ENCODE data around the gene VANGL2. TPM values are rescaled to one million over a fixed set of nuclear protein-coding genes. Genes with fewer than 3 reads are reported as not detected.
A peak's percentile ranks its signal among the peaks of the same experiment; 100 is the strongest.

VANGL2 gene
- total RNA-seq, 1 donor from 2014 or later: 25.5 TPM

DNA sequence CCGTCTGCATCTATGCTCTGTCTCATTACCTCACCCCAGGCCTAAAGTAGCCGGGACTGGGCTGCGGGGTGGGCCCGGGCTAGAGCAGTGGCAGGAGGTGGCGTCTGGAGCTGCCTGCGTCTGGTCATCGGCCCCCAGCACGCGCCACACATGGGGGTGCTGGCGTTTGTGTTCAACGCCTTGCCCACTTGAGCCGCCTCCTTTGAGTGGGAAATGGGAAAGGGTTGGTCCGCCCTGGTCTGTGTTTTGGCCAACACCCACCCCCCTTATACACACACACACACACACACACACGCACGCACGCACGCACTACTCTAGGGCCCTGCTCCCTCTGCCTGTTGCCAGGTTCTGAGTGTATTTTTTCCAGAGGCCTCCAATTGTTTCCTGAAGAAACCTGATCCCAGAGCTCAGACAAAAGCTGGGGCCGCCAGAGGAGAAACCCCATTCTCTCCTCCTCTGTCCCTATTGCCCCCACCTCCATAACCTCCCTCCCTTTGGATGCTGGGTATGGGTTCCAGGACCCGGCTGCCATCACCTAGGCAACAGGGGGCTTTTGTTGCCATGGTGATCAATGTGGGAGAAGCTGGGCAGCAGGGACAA, 10.1 kb downstream of the VANGL2 start:
- H3K4me1 ChIP-seq (ENCODE audit: insufficient read depth, low read length): peaks cover 17% of the 10 kb centered on the region
- H3K9me3 ChIP-seq (ENCODE audit: insufficient read depth, low read depth, low read length): no peaks in the 10 kb centered on the region
- Mint-ChIP-seq H3K36me3 (ENCODE audit: low read depth, unreplicated experiment) (peaks cover 6% of the 10 kb centered on the region), H3K9me3 (ENCODE audit: unreplicated experiment) (peaks cover 2% of the 10 kb centered on the region), H3K27ac (ENCODE audit: unreplicated experiment) (peak overlapping the region; percentile 16), H3K27me3 (ENCODE audit: low read depth, unreplicated experiment) (no peaks in the 10 kb centered on the region), H3K4me3 (ENCODE audit: unreplicated experiment) (no peak overlapping the region), H3K4me1 (ENCODE audit: low read depth, unreplicated experiment) (peaks cover 37% of the 10 kb centered on the region)
- TF ChIP-seq, protein P1, sequence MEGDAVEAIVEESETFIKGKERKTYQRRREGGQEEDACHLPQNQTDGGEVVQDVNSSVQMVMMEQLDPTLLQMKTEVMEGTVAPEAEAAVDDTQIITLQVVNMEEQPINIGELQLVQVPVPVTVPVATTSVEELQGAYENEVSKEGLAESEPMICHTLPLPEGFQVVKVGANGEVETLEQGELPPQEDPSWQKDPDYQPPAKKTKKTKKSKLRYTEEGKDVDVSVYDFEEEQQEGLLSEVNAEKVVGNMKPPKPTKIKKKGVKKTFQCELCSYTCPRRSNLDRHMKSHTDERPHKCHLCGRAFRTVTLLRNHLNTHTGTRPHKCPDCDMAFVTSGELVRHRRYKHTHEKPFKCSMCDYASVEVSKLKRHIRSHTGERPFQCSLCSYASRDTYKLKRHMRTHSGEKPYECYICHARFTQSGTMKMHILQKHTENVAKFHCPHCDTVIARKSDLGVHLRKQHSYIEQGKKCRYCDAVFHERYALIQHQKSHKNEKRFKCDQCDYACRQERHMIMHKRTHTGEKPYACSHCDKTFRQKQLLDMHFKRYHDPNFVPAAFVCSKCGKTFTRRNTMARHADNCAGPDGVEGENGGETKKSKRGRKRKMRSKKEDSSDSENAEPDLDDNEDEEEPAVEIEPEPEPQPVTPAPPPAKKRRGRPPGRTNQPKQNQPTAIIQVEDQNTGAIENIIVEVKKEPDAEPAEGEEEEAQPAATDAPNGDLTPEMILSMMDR (IDR thresholded peaks at IDR 0.05; ENCODE audit: insufficient read depth, low read depth, low read length): no peak
- TF ChIP-seq EZH2 (IDR thresholded peaks at IDR 0.05; ENCODE audit: insufficient read depth, low read length): no peak
- H3K79me2 ChIP-seq (ENCODE audit: insufficient read depth, low read length): peaks cover 14% of the 10 kb centered on the region
- H3K4me3 ChIP-seq (ENCODE audit: insufficient read depth, low read depth, low read length): no peak overlapping the region
- peaks cover 6% of the 10 kb centered on the region for H4K20me1 ChIP-seq (ENCODE audit: insufficient read depth, low read length)
- no peak overlapping the region for H3K27ac ChIP-seq (ENCODE audit: low read depth, low read length)
- DNase-seq (ENCODE audit: low read depth) (peak; percentile 56), FAIRE-seq (no peak)
- no peaks in the 10 kb centered on the region for H3K36me3 ChIP-seq (ENCODE audit: insufficient read depth, low read length)
- H3K9ac ChIP-seq (ENCODE audit: low read length): peak overlapping the region; percentile 37
- peak overlapping the region; percentile 37 for H3K4me2 ChIP-seq (ENCODE audit: low read length)
- H3K27me3 ChIP-seq (ENCODE audit: insufficient read depth, low read length): no peaks in the 10 kb centered on the region
- H2AFZ ChIP-seq (ENCODE audit: low read depth, low read length): peak overlapping the region; percentile 26

DNA sequence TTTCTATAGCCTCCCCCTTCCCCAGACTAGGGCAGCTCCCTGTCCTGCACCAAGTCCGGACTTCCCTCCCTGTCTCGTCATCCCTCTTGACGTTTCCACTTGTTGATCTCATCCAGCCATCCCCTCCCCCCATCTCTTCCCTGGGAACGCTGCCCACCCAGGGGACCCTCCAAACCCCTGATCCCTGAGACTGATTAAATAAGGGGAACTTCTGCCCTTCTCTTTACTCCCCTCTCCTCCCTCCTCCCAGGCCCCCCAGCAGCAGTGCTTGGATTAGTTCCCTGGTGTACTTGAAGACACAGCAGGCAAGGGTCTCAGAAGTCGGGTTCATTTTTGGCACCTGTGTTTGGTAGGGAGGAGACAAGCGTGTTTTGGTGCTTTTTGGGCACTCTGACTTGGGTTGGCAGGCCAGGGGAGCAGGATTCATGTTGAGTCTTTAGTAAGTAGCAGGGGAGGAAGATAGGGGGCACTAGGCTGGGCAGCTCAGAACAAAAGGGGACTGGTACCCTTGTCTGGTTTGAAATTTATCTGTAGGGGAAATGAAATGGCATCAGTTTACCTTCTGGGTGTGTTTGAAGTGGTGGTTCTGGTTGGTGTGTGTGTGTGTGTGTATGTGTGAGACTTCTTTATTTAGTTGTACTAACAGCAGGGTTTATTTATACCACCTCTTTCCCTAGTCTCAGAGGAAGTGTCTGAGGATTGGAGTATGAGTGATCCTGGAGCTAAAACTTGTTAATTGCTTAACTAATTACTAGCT, 11.1 kb downstream of the VANGL2 start:
- H2AFZ ChIP-seq (ENCODE audit: low read depth, low read length): no peak overlapping the region
- H3K36me3 ChIP-seq (ENCODE audit: insufficient read depth, low read length): no peaks in the 10 kb centered on the region
- H3K4me1 ChIP-seq (ENCODE audit: insufficient read depth, low read length): peaks cover 17% of the 10 kb centered on the region
- no peaks in the 10 kb centered on the region for H3K27me3 Mint-ChIP-seq (ENCODE audit: low read depth, unreplicated experiment)
- no peaks in the 10 kb centered on the region for H3K27me3 ChIP-seq (ENCODE audit: insufficient read depth, low read length)
- peaks cover 7% of the 10 kb centered on the region for H3K36me3 Mint-ChIP-seq (ENCODE audit: low read depth, unreplicated experiment)
- peaks cover 14% of the 10 kb centered on the region for H3K79me2 ChIP-seq (ENCODE audit: insufficient read depth, low read length)
- FAIRE-seq (no peak), DNase-seq (ENCODE audit: low read depth) (no peak)
- no peaks in the 10 kb centered on the region for H3K9me3 ChIP-seq (ENCODE audit: insufficient read depth, low read depth, low read length)
- H3K4me3 Mint-ChIP-seq (ENCODE audit: unreplicated experiment): no peak overlapping the region
- no peak overlapping the region for H3K27ac ChIP-seq (ENCODE audit: low read depth, low read length)
- H3K9me3 Mint-ChIP-seq (ENCODE audit: unreplicated experiment): peaks cover 2% of the 10 kb centered on the region
- no peak overlapping the region for H3K4me2 ChIP-seq (ENCODE audit: low read length)
- H3K9ac ChIP-seq (ENCODE audit: low read length): no peak overlapping the region
- H4K20me1 ChIP-seq (ENCODE audit: insufficient read depth, low read length): peaks cover 6% of the 10 kb centered on the region
- peaks cover 35% of the 10 kb centered on the region for H3K4me1 Mint-ChIP-seq (ENCODE audit: low read depth, unreplicated experiment)
- no peak for TF ChIP-seq EZH2 (IDR thresholded peaks at IDR 0.05; ENCODE audit: insufficient read depth, low read length)
- TF ChIP-seq, protein P1 (IDR thresholded peaks at IDR 0.05; ENCODE audit: insufficient read depth, low read depth, low read length): no peak
- peak overlapping the region; percentile 16 for H3K27ac Mint-ChIP-seq (ENCODE audit: unreplicated experiment)
- no peak overlapping the region for H3K4me3 ChIP-seq (ENCODE audit: insufficient read depth, low read depth, low read length)

DNA sequence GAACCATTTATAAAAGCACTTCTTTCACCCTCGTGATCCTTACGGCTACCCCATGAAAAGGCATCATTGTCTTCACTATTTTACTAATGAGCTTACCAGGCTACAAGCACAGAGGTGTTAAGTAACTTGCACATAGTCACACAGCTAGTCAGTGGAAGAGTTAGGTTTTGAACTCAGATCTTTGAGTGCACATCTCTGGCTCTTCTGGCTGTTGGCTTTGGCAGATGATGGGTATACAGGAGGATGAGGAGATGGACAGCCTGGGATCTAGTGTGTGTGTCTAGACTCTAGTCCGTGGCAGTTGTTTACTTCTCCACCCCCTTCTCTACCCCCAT, 11.6 kb downstream of the VANGL2 start:
- Mint-ChIP-seq H3K27ac (ENCODE audit: unreplicated experiment) (no peak overlapping the region), H3K4me1 (ENCODE audit: low read depth, unreplicated experiment) (peaks cover 35% of the 10 kb centered on the region), H3K27me3 (ENCODE audit: low read depth, unreplicated experiment) (no peaks in the 10 kb centered on the region), H3K4me3 (ENCODE audit: unreplicated experiment) (no peak overlapping the region), H3K9me3 (ENCODE audit: unreplicated experiment) (peaks cover 2% of the 10 kb centered on the region), H3K36me3 (ENCODE audit: low read depth, unreplicated experiment) (peaks cover 8% of the 10 kb centered on the region)
- no peak for FAIRE-seq
- no peaks in the 10 kb centered on the region for H3K36me3 ChIP-seq (ENCODE audit: insufficient read depth, low read length)
- peaks cover 6% of the 10 kb centered on the region for H4K20me1 ChIP-seq (ENCODE audit: insufficient read depth, low read length)
- no peak for DNase-seq (ENCODE audit: low read depth)
- TF ChIP-seq, protein P1 (IDR thresholded peaks at IDR 0.05; ENCODE audit: insufficient read depth, low read depth, low read length): no peak
- no peak for TF ChIP-seq EZH2 (IDR thresholded peaks at IDR 0.05; ENCODE audit: insufficient read depth, low read length)
- no peak overlapping the region for H2AFZ ChIP-seq (ENCODE audit: low read depth, low read length)
- no peaks in the 10 kb centered on the region for H3K9me3 ChIP-seq (ENCODE audit: insufficient read depth, low read depth, low read length)
- H3K79me2 ChIP-seq (ENCODE audit: insufficient read depth, low read length): peaks cover 14% of the 10 kb centered on the region
- H3K9ac ChIP-seq (ENCODE audit: low read length): no peak overlapping the region
- H3K4me3 ChIP-seq (ENCODE audit: insufficient read depth, low read depth, low read length): no peak overlapping the region
- H3K27me3 ChIP-seq (ENCODE audit: insufficient read depth, low read length): no peaks in the 10 kb centered on the region
- no peak overlapping the region for H3K27ac ChIP-seq (ENCODE audit: low read depth, low read length)
- no peak overlapping the region for H3K4me2 ChIP-seq (ENCODE audit: low read length)
- peaks cover 17% of the 10 kb centered on the region for H3K4me1 ChIP-seq (ENCODE audit: insufficient read depth, low read length)

Data from astrocyte (in vitro differentiated cells and primary cell).